Stimulated activated CD4-positive, alpha-beta T cell treated with anti-CD3 and anti-CD28 coated beads, Interleukin-4, amount 100 ng/mL, for 24 hours (primary cell): ENCODE measurements around the gene OBSCN.

Source experiments
- DNase-seq: peaks from one replicate; pipeline ENCODE4 v3.0.0-alpha.2; 2020

Gene OBSCN

DNA sequence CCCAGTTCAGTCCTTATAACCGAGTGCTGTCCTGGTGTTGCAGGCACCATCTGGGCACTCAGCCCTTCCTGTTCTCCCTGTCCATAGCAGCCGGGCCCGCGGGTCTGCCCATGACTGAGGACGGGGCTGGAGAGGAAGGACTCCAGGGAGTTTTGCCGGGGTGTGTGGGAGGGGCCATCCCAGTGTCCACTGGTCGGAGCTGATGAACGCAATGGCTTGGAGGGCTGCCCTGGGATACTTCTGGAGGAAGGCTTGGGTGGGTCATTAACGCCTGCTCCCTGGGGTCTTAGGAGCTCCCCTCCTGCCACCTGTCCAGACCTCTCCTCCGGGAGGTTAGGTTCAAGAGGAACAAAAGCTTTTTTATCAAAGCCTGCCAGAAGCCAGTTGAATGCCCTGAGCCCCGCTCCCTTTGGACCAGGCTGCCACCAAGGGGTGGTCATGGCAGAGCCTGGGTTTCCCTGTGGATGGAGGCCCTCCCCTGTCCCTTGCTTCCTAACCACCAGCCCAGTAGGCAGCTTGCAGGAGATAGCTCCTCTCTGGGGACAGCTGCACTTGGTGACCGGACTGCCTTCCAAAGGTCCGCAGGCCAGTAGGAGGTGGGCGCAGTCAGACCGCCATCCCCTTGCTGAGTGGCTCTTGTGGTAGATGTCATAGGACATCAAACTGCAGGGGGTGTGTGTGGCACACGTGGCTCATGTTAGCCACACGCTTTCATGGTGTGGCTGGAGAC, 137.5 kb downstream of the OBSCN start:
- DNase-seq, result no peak

- DNase-seq, result no peak
Measured at GRCh38 chr1:228346731-228347130, 138.9 kb downstream of the OBSCN start.

- DNase-seq, result no peak
Measured at GRCh38 chr1:228347181-228347580, 139.3 kb downstream of the OBSCN start.

DNA sequence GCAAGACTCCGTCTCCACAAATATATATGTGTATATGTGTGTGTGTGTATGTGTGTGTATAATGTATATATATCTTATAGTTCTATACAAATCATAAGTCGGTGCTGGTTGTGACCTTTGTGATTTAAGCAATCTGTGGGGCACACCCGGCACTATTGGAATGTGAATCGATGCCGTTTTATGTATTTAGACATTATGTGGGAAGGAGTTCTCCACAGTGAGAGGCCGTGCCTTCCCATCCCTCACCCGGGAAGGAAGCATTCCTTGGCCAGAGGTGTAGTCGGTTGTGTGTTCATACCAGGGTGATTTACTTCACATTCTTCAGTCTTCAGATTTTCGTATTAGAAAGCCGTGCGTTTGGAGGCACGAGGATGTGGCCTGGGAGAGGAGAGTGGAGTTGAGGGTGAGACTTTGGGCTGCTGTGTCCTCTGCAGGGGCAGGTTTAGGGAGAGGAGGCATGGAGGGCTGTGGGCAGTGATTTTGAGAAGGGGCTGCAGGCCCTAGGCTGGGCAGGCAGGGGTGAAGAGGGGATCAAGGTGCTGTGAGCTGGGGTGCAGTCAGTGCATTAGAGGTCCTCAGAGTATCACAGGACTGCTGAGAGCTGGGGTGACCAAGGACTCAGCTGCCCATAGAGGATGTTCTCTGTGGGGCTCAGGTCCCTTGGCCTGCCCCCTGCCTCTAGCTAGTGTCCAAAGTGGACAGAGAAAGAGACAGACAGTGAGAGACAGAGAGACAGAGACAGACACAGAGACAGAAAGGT, 141.0 kb downstream of the OBSCN start:
- no peak for DNase-seq

- DNase-seq, result no peak
Measured at GRCh38 chr1:228349701-228350171, 141.9 kb downstream of the OBSCN start.

DNA sequence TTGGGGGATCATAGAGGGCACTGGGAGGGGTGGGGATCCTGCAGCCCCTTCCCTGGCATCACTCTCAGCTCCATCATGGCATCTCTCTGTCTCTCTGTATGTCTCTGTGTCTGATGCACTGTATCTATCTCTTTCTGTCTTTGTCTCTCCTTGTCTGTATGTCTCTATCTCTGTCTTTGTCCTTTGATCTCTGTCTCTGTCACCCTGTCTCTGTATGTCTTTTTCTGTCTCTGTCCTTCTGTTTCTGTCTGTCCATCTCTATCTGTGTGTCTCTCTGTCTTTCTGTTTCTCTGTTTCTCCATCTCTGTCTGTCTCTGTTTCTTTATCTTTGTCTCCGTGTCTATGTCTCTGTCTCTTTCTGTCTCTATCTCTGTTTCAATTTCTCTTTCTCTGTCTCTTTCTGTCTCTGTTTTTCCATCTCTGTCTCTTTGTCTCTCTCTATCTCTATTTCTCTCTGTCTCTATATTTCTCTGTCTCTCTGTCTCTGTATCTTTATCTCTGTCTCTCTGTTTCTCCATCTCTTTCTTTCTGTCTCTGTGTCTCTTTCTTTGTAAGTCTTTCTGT, 142.4 kb downstream of the OBSCN start:
- DNase-seq, result no peak

DNA sequence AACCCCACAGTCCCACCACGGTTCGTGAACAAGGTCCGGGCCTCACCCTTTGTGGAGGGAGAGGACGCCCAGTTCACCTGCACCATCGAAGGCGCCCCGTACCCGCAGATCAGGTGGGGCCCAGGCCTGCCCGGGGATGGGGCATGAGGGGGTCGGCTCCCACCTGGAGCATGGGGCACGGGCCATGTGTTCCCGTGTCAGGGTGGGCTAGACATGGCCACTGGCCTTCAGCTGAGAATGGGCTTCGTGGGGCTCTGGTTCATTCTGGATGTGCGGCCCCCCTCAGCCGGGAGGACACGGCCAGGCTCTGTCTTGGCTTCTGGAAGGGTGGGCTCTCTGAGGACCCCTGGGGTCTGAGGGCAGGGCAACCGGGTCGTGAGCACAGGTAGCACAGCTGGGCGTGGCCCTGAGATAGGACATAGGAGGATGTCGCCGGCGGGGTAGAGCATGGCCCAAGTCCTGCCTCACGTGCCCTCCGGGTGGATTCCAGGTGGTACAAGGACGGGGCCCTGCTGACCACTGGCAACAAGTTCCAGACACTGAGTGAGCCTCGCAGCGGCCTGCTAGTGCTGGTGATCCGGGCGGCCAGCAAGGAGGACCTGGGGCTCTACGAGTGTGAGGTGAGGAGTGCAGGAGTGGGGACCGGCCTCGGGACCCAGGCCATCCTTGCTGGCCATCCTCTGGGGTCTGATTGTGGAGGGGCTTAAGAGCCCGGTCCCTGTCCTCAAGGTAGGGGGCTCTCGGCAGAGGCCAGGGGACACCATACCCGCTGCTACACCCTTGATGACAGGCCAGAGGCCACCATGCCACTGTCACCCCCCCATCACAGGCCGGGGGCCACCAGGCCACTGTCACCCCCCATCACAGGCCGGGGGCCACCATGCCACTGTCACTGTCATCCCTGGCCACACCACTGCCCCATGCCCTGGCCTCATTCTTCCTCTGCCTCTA, 143.3 kb downstream of the OBSCN start:
- DNase-seq, result no peak

GRCh38 chr1:228351850-228352249, 144.0 kb downstream of the OBSCN start:
- no peak for DNase-seq

GRCh38 chr1:228352677-228353481, 145.0 kb downstream of the OBSCN start:
- no peak for DNase-seq

- no peak for DNase-seq
Measured at GRCh38 chr1:228353601-228354371, 145.9 kb downstream of the OBSCN start.

- DNase-seq, result no peak
Measured at GRCh38 chr1:228354390-228355320, 146.8 kb downstream of the OBSCN start.

- DNase-seq, result no peak
Measured at GRCh38 chr1:228356897-228357680, 149.2 kb downstream of the OBSCN start.

DNA sequence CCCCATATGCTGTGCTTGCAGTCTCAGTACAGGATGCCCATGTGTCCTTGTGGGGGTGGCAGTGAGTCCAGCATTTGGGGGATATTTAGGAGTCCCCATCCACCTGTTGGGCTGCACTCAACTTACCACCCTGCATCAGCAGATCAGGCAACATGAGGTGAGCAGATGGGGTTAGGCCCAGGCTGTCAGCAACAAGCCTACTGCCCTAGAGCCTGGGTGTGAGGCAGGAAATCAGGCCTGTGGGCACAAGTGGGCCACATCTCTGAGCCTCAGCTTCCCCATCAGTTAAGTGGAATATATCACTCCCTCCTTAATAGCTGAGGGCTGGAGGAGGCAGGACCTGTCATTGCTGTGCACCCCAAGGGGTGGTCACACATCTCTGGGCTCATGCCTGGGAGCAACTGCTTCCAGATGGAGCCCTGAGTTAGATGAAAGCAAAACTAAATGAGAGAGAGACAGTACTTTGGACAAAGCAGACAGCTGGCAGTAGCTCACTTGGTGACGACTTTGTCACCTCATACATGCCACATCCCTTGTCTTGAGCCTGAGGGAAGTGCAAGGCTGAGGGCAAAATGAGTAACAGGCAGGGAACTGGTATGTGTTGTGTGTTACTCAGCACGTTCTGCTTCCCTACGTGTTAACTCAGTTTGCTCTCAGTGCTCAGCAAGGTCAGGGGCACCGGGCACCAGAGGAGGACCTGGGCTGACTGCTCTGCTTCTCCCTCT, 150.4 kb downstream of the OBSCN start:
- no peak for DNase-seq

- DNase-seq, result no peak
Measured at GRCh38 chr1:228358764-228359612, 151.1 kb downstream of the OBSCN start.

DNA sequence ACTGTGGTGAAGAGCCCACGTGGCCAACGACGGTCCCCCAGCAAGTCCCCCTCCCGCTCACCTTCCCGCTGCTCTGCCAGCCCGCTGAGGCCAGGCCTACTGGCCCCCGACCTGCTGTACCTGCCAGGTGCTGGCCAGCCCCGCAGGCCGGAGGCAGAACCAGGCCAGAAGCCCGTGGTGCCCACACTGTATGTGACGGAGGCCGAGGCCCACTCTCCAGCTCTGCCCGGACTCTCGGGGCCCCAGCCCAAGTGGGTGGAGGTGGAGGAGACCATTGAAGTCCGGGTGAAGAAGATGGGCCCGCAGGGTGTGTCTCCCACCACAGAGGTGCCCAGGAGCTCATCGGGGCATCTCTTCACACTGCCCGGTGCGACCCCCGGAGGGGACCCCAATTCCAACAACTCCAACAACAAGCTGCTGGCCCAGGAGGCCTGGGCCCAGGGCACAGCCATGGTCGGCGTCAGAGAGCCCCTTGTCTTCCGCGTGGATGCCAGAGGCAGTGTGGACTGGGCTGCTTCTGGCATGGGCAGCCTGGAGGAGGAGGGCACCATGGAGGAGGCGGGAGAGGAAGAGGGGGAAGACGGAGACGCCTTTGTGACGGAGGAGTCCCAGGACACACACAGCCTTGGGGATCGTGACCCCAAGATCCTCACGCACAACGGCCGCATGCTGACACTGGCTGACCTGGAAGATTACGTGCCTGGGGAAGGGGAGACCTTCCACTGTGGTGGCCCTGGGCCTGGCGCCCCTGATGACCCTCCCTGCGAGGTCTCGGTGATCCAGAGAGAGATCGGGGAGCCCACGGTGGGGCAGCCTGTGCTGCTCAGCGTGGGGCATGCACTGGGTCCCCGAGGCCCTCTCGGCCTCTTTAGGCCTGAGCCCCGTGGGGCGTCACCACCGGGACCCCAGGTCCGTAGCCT, 152.0 kb downstream of the OBSCN start:
- DNase-seq, result no peak
